ENCODE data around the gene HMX3.

GRCh38 chr10:123166618-123167017, 30.8 kb downstream of the HMX3 start:
- TF ChIP-seq CTCF (IDR thresholded peaks at IDR 0.05; ENCODE audit: insufficient read depth, low read length, poor library complexity, severe bottlenecking) (no peak), EZH2phosphoT487 (conservative IDR thresholded peaks at IDR 0.05; ENCODE audit: low read length) (no peak)
